Measurements from ENCODE around the gene CDK10. TPM values are rescaled to one million over a fixed set of nuclear protein-coding genes. Genes with fewer than 3 reads are reported as not detected.

The CDK10 gene
- total and polyA plus RNA-seq, 10 of the 15 experiments (the other 5 are each of a cell fraction or from before 2014, with no cell fraction given) = 1.5 to 58.7 (median 36.0) TPM

GRCh38 chr16:89744813-89745212 lies 58.3 kb downstream of the CDK10 start:
- ATAC-seq = no peak
- no peak for TF ChIP-seq CHD2 (IDR thresholded peaks at IDR 0.05; ENCODE audit: borderline replicate concordance, low read depth, low read length)
- no peak for TF ChIP-seq ZBTB33 (IDR thresholded peaks at IDR 0.05)
- no peak for TF ChIP-seq RUNX3 (IDR thresholded peaks at IDR 0.05; ENCODE audit: low read length)
- no peak for TF ChIP-seq RFX5 (IDR thresholded peaks at IDR 0.05; ENCODE audit: low read depth, low read length)
- no peak for TF ChIP-seq RCOR1 (conservative IDR thresholded peaks at IDR 0.05; ENCODE audit: low read depth, low read length)
- no peak for TF ChIP-seq NFYA (IDR thresholded peaks at IDR 0.05; ENCODE audit: borderline replicate concordance, low read depth, low read length)
- TF ChIP-seq DPF2 (IDR thresholded peaks at IDR 0.05) = no peak
- TF ChIP-seq BCLAF1 (IDR thresholded peaks at IDR 0.05) = no peak
- TF ChIP-seq KDM1A (IDR thresholded peaks at IDR 0.05; ENCODE audit: borderline replicate concordance) = no peak
- no peak for TF ChIP-seq HCFC1 (IDR thresholded peaks at IDR 0.05; ENCODE audit: low read length)
- TF ChIP-seq NR2C2 (IDR thresholded peaks at IDR 0.05; ENCODE audit: borderline replicate concordance, control insufficient read depth, insufficient read length, low read depth) = no peak
- TF ChIP-seq SP1 (IDR thresholded peaks at IDR 0.05; ENCODE audit: low read depth, low read length) = no peak
- TF ChIP-seq ZBTB40 (IDR thresholded peaks at IDR 0.05; ENCODE audit: borderline replicate concordance) = no peak
- no peak for TF ChIP-seq JUNB (IDR thresholded peaks at IDR 0.05)
- TF ChIP-seq TCF3 (IDR thresholded peaks at IDR 0.05; ENCODE audit: borderline replicate concordance, insufficient read depth, low read depth, low read length) = no peak
- WGBS (ENCODE audit: insufficient coverage, insufficient replicate concordance, low lambda C conversion rate, missing lambda C conversion rate) = 98% methylated on average over 14 of the region's 16 CpGs
- SMC1A ChIA-PET (ENCODE audit: uncharacterized antibody, unreplicated experiment) = no interaction called here
- peaks cover 39 to 57% of the 10 kb centered on the region in 2 experiments; a peak in 3 of 4 replicates for H3K36me3 ChIP-seq (ENCODE audit: control insufficient read depth in 2 of 2, insufficient read depth in 2 of 2, low read length in 1 of 2)
- H3K4me2 ChIP-seq (ENCODE audit: control insufficient read depth, insufficient read depth) = no peak overlapping the region
- FAIRE-seq = no peak
- H3K27me3 ChIP-seq (replicated peaks in 1 of 2; ENCODE audit: control insufficient read depth in 2 of 2, insufficient read depth in 2 of 2, low read length in 1 of 2) = no peaks in the 10 kb centered on the region
- H3K4me3 ChIP-seq = no peak overlapping the region
- H3K27ac ChIP-seq (ENCODE audit: control insufficient read depth, insufficient read depth) = no peak overlapping the region
- no TSS peak for BruUV-seq (replicated peaks)
- H3K9ac ChIP-seq (ENCODE audit: control insufficient read depth, insufficient read depth, low read length) = no peak overlapping the region
- H3K79me2 ChIP-seq (ENCODE audit: control insufficient read depth, insufficient read depth, low read length) = no peaks in the 10 kb centered on the region
- DNase-seq (ENCODE audit: low read depth, low spot score) = no peak
- in situ Hi-C loops (cut with MboI) = no loop called here
- H3K9me3 ChIP-seq (replicated peaks; ENCODE audit: control insufficient read depth, insufficient read depth, low read length) = no peaks in the 10 kb centered on the region
- no peaks in the 10 kb centered on the region for H4K20me1 ChIP-seq (ENCODE audit: control insufficient read depth, insufficient read depth)
- POLR2A ChIA-PET = interaction anchor here (0.6 kb wide), 1 partner anchor 128 kb away, joined by 4 read pairs; the partner anchor contains the start of gene TCF25
- RAD21 ChIA-PET (ENCODE audit: unreplicated experiment) = no interaction called here
- H3K4me1 ChIP-seq (ENCODE audit: control insufficient read depth, insufficient read depth, low read length) = no peaks in the 10 kb centered on the region; the same call in 1 of the 2 replicates
- CTCF ChIA-PET = interaction anchor here (1.3 kb wide), 1 partner anchor 17 kb away, joined by 3 read pairs; no protein-coding TSS in a partner anchor
- intact Hi-C loops (cut with micrococcal nuclease; ENCODE audit: unreplicated experiment) = no loop called here
- no peak overlapping the region for H2AFZ ChIP-seq (ENCODE audit: control insufficient read depth, low read depth, low read length)
